Peyer's patch (tissue), 4 donors: ENCODE results near the gene BCAS3.

ENCODE experiments used
- CTCF ChIP-seq, 6 experiments: fragments of 450-650 bp in 4 of 6; fragments of 200-600 bp in 2 of 6; sonication (generic) in 1 of 6; IDR thresholded peaks; one replicate each; pipeline ENCODE4 v1.5.1; 2017 to 2019; ENCODE audit warnings: antibody characterized with exemption in 6 of 6, mild to moderate bottlenecking in 3 of 6, moderate library complexity in 1 of 6
- POLR2A ChIP-seq, 2 donors: fragments of 450-650 bp; IDR thresholded peaks; one replicate each; pipeline ENCODE4 v1.5.1; 2017; ENCODE audit warnings: antibody characterized with exemption in 2 of 2, mild to moderate bottlenecking in 2 of 2, moderate library complexity in 2 of 2

- TF ChIP-seq CTCF (IDR thresholded peaks at IDR 0.05): no peak
- no peak for TF ChIP-seq POLR2A (IDR thresholded peaks at IDR 0.05)
Measured at GRCh38 chr17:61118871-61119270, 441.2 kb downstream of the BCAS3 start.
